Fibroblast of lung (primary cell): ENCODE measurements around the gene TSC22D1. TPM values are rescaled to one million over a fixed set of nuclear protein-coding genes. Genes with fewer than 3 reads are reported as not detected.

ENCODE experiments used
- DNase-seq, 2 donors: peaks; one replicate each; pipeline versions ENCODE4 v3.0.0 to v3.0.0-alpha.2; 2010; ENCODE audit warnings: low read depth in 2 of 2
- H2AFZ ChIP-seq: 2 replicates; pipeline ENCODE4 v1.5.1; 2012; ENCODE audit warnings: low read length, control low read depth, inconsistent platforms
- H3K27ac ChIP-seq: 2 replicates; pipeline ENCODE4 v1.5.1; 2011; ENCODE audit warnings: low read length, control low read depth; ENCODE audit not compliant: insufficient read depth
- H3K27me3 ChIP-seq: 2 replicates; pipeline ENCODE4 v1.5.1; 2011; ENCODE audit warnings: mild to moderate bottlenecking, low read length; ENCODE audit not compliant: control insufficient read depth, insufficient read depth
- H3K36me3 ChIP-seq: 2 replicates; pipeline ENCODE4 v1.5.1; 2011; ENCODE audit warnings: low read length; ENCODE audit not compliant: control insufficient read depth, insufficient read depth
- H3K4me1 ChIP-seq: 2 replicates; pipeline ENCODE4 v1.5.1; 2011; ENCODE audit warnings: low read length; ENCODE audit not compliant: control insufficient read depth, insufficient read depth; ENCODE audit errors: extremely low read depth
- H3K4me2 ChIP-seq: 2 replicates; pipeline ENCODE4 v1.5.1; 2011; ENCODE audit warnings: low read length, control low read depth; ENCODE audit not compliant: insufficient read depth; ENCODE audit errors: extremely low read depth
- H3K4me3 ChIP-seq, 4 experiments: fragments of 200-600 bp in 1 of 4; sonication (generic) in 1 of 4; replicated peaks in 1 of 4; 2 replicates each; pipeline ENCODE4 v1.5.1; 2011 to 2016; ENCODE audit warnings: low read length in 4 of 4, low read depth in 3 of 4, mild to moderate bottlenecking in 3 of 4, control low read depth in 2 of 4, inconsistent platforms in 1 of 4, mixed read lengths in 1 of 4; ENCODE audit not compliant: insufficient read depth in 1 of 4; ENCODE audit errors: control extremely low read depth in 1 of 4
- H3K79me2 ChIP-seq: 2 replicates; pipeline ENCODE4 v1.5.1; 2012; ENCODE audit warnings: mild to moderate bottlenecking, low read length, inconsistent platforms; ENCODE audit not compliant: control insufficient read depth, insufficient read depth
- H3K9ac ChIP-seq: 2 replicates; pipeline ENCODE4 v1.5.1; 2011; ENCODE audit warnings: mild to moderate bottlenecking, low read length, control low read depth; ENCODE audit not compliant: insufficient read depth
- H3K9me3 ChIP-seq: 2 replicates; pipeline ENCODE4 v1.5.1; 2012; ENCODE audit warnings: low read depth, low read length; ENCODE audit not compliant: control insufficient read depth, insufficient read depth
- H4K20me1 ChIP-seq: 2 replicates; pipeline ENCODE4 v1.5.1; 2011; ENCODE audit warnings: low read length; ENCODE audit not compliant: control insufficient read depth, insufficient read depth; ENCODE audit errors: extremely low read depth
- CTCF ChIP-seq, 2 donors: IDR thresholded peaks in 1 of 2; conservative IDR thresholded peaks in 1 of 2; 1 replicate in 1 of 2; 2 replicates in 1 of 2; pipeline ENCODE4 v1.5.1; 2011 to 2012; ENCODE audit warnings: low read length in 2 of 2, control low read depth in 1 of 2, inconsistent platforms in 1 of 2, low read depth in 1 of 2, mild to moderate bottlenecking in 1 of 2
- EZH2 ChIP-seq: IDR thresholded peaks from 2 replicates; pipeline ENCODE4 v1.5.1; 2012; ENCODE audit warnings: low read length, control low read depth, mild to moderate bottlenecking; ENCODE audit errors: missing control alignments
- polyA plus RNA-seq, 2 donors: library from polyadenylated mRNA; depleted of rRNA in 1 of 2; stranded (reverse) in 1 of 2; unstranded in 1 of 2; fragments of >200 nt; gene quantifications; 2 replicates each; pipeline ENCODE4 v1.2.1, GENCODE V29; 2011 to 2012; ENCODE audit warnings: missing spikeins in 1 of 2
- total RNA-seq: library from RNA; depleted of rRNA; stranded (reverse); fragments of >200 nt; gene quantifications from 2 replicates; pipeline ENCODE4 v1.2.1, GENCODE V29; 2014

Gene TSC22D1
- total and polyA plus RNA-seq, 2 donors (not counting 1 experiment from before 2014, with no cell fraction given): 80.4 to 97.6 TPM

- DNase-seq: no peak
- Histone ChIP-seq H4K20me1 (no peaks in the 10 kb centered on the region), H3K27me3 (no peaks in the 10 kb centered on the region), H3K4me3 (no peak overlapping the region), H3K4me1 (no peaks in the 10 kb centered on the region), H3K79me2 (no peaks in the 10 kb centered on the region), H3K4me2 (no peak overlapping the region), H3K27ac (no peak overlapping the region), H2AFZ (no peak overlapping the region), H3K9me3 (no peaks in the 10 kb centered on the region), H3K9ac (no peak overlapping the region), H3K36me3 (no peaks in the 10 kb centered on the region)
- TF ChIP-seq EZH2 (no peak), CTCF (conservative IDR thresholded peaks at IDR 0.05 in 1 of 2, IDR thresholded peaks at IDR 0.05 in 1 of 2; ENCODE audit: low read depth in 1 of 2, low read length in 2 of 2) (no peak)
These were observed 163.7 kb downstream of the TSC22D1 start for GRCh38 chr13:44412346-44412935.

GRCh38 chr13:44411841-44412240 lies 164.3 kb downstream of the TSC22D1 start:
- TF ChIP-seq CTCF (conservative IDR thresholded peaks at IDR 0.05 in 1 of 2, IDR thresholded peaks at IDR 0.05 in 1 of 2; ENCODE audit: low read depth in 1 of 2, low read length in 2 of 2) (no peak), EZH2 (no peak)
- H3K79me2 ChIP-seq: no peaks in the 10 kb centered on the region
- H3K27ac ChIP-seq: no peak overlapping the region
- H2AFZ ChIP-seq: no peak overlapping the region
- no peak for DNase-seq
- H3K4me1 ChIP-seq: no peaks in the 10 kb centered on the region
- H3K36me3 ChIP-seq: no peaks in the 10 kb centered on the region
- no peaks in the 10 kb centered on the region for H3K9me3 ChIP-seq
- H3K4me2 ChIP-seq: no peak overlapping the region
- H3K27me3 ChIP-seq: no peaks in the 10 kb centered on the region
- H3K4me3 ChIP-seq: no peak overlapping the region
- no peaks in the 10 kb centered on the region for H4K20me1 ChIP-seq
- H3K9ac ChIP-seq: no peak overlapping the region

GRCh38 chr13:44410328-44410859 lies 165.7 kb downstream of the TSC22D1 start:
- H3K27me3 ChIP-seq: no peaks in the 10 kb centered on the region
- no peaks in the 10 kb centered on the region for H3K4me1 ChIP-seq
- H3K36me3 ChIP-seq: no peaks in the 10 kb centered on the region
- no peak overlapping the region for H3K27ac ChIP-seq
- H3K9me3 ChIP-seq: no peaks in the 10 kb centered on the region
- H3K4me2 ChIP-seq: no peak overlapping the region
- no peak for TF ChIP-seq CTCF (conservative IDR thresholded peaks at IDR 0.05 in 1 of 2, IDR thresholded peaks at IDR 0.05 in 1 of 2; ENCODE audit: low read depth in 1 of 2, low read length in 2 of 2)
- no peak for TF ChIP-seq EZH2
- DNase-seq: no peak
- no peak overlapping the region for H3K4me3 ChIP-seq
- H3K79me2 ChIP-seq: no peaks in the 10 kb centered on the region
- no peak overlapping the region for H3K9ac ChIP-seq
- H2AFZ ChIP-seq: no peak overlapping the region
- no peaks in the 10 kb centered on the region for H4K20me1 ChIP-seq
